Endothelial cell of umbilical vein (primary cell): ENCODE measurements around the gene EN2. TPM values are rescaled to one million over a fixed set of nuclear protein-coding genes. Genes with fewer than 3 reads are reported as not detected.

Source experiments
- BruUV-seq: library from RNA; stranded (reverse); fragments of 400-500 nt; replicated peaks from 2 replicates; lab custom pipeline; 2021; lab: Mats Ljungman, UMichigan
- CTCF ChIA-PET: fragments of 300-600, 350-600 bp; sonication (Branson Sonifier 250); formaldehyde crosslinking; loops from one replicate; lab custom pipeline; 2021; ENCODE audit warnings: antibody characterized with exemption, inconsistent platforms; lab: Charles Lee
- POLR2A ChIA-PET: fragments of 300-600, 350-600 bp; sonication (Branson Sonifier 250); formaldehyde crosslinking; loops from one replicate; lab custom pipeline; 2021; ENCODE audit warnings: antibody characterized with exemption, inconsistent platforms; lab: Charles Lee
- DNase-seq: peaks from one replicate; pipeline ENCODE4 v3.0.0-alpha.2; 2011; ENCODE audit warnings: low read depth, low spot score
- FAIRE-seq: peaks from 2 replicates; lab custom pipeline; 2011; peaks lifted over from hg19 to GRCh38; lab: Jason Lieb, UNC
- H2AFZ ChIP-seq: 2 replicates; pipeline ENCODE4 v1.6.0; 2012; ENCODE audit warnings: low read depth, low read length, control low read depth, inconsistent platforms
- H3K27ac ChIP-seq: 2 replicates; pipeline ENCODE4 v1.5.1; 2011; ENCODE audit warnings: low read depth, mild to moderate bottlenecking, control low read depth, low read length, moderate library complexity; ENCODE audit not compliant: insufficient read depth
- H3K27me3 ChIP-seq, 2 experiments: 2 replicates each; pipeline versions ENCODE4 v1.6.0 to v1.6.1; 2011; ENCODE audit warnings: low read length in 2 of 2, mixed read lengths in 1 of 2; ENCODE audit not compliant: control insufficient read depth in 2 of 2, insufficient read depth in 2 of 2
- H3K36me3 ChIP-seq, 2 experiments: 2 replicates in 1 of 2; 3 replicates in 1 of 2; pipeline ENCODE4 v1.5.1; 2011; ENCODE audit warnings: low read length in 2 of 2, mild to moderate bottlenecking in 1 of 2, moderate library complexity in 1 of 2; ENCODE audit not compliant: control insufficient read depth in 2 of 2, insufficient read depth in 2 of 2; ENCODE audit errors: extremely low read depth in 1 of 2
- H3K4me1 ChIP-seq: 3 replicates; pipeline ENCODE4 v1.5.1; 2011; ENCODE audit warnings: mild to moderate bottlenecking, low read length; ENCODE audit not compliant: control insufficient read depth, insufficient read depth; ENCODE audit errors: extremely low read depth
- H3K4me2 ChIP-seq: 2 replicates; pipeline ENCODE4 v1.6.1; 2011; ENCODE audit warnings: low read length, control low read depth, mixed read lengths; ENCODE audit not compliant: insufficient read depth
- H3K4me3 ChIP-seq, 3 experiments: fragments of 200-600 bp in 1 of 3; sonication (generic), shearing (Covaris generic) in 1 of 3; replicated peaks in 1 of 3; 2 replicates each; pipeline ENCODE4 v1.5.1; 2011 to 2016; ENCODE audit warnings: control low read depth in 3 of 3, low read length in 3 of 3, mild to moderate bottlenecking in 2 of 3, inconsistent platforms in 1 of 3, low read depth in 1 of 3, moderate library complexity in 1 of 3; ENCODE audit not compliant: insufficient read depth in 1 of 3
- H3K79me2 ChIP-seq: 2 replicates; pipeline ENCODE4 v1.6.0; 2012; ENCODE audit warnings: low read length, inconsistent platforms; ENCODE audit not compliant: control insufficient read depth, insufficient read depth
- H3K9ac ChIP-seq: replicated peaks from 2 replicates; pipeline ENCODE3; 2011; ENCODE audit warnings: low read length, control low read depth; ENCODE audit not compliant: insufficient read depth; ENCODE audit errors: extremely low read depth
- H3K9me1 ChIP-seq: replicated peaks from 3 replicates; pipeline ENCODE4 v1.6.0; 2011; ENCODE audit warnings: mild to moderate bottlenecking, low read length; ENCODE audit not compliant: control insufficient read depth, insufficient read depth; ENCODE audit errors: extremely low read depth
- H3K9me3 ChIP-seq: replicated peaks from 2 replicates; pipeline ENCODE4 v1.5.1; 2012; ENCODE audit warnings: low read length, inconsistent platforms; ENCODE audit not compliant: control insufficient read depth, insufficient read depth
- H4K20me1 ChIP-seq: replicated peaks from 2 replicates; pipeline ENCODE3; 2011; ENCODE audit warnings: mild to moderate bottlenecking, low read length; ENCODE audit not compliant: control insufficient read depth, insufficient read depth; ENCODE audit errors: extremely low read depth
- EZH2 ChIP-seq: IDR thresholded peaks from 2 replicates; pipeline ENCODE4 v1.6.1; 2012; ENCODE audit warnings: borderline replicate concordance, low read depth, mild to moderate bottlenecking, moderate library complexity, low read length, inconsistent platforms; ENCODE audit not compliant: severe bottlenecking
- FOS ChIP-seq: IDR thresholded peaks from 2 replicates; pipeline ENCODE4 v1.6.1; 2011; ENCODE audit warnings: mild to moderate bottlenecking, low read length, moderate library complexity, borderline replicate concordance; ENCODE audit not compliant: insufficient read depth
- GATA2 ChIP-seq: IDR thresholded peaks from 2 replicates; pipeline ENCODE4 v1.7.0; 2011; ENCODE audit warnings: low read depth, mild to moderate bottlenecking, moderate library complexity, mixed read lengths, low read length; ENCODE audit not compliant: insufficient read length, insufficient read depth
- JUN ChIP-seq: IDR thresholded peaks from 2 replicates; pipeline ENCODE4 v1.6.1; 2011; ENCODE audit warnings: borderline replicate concordance, low read depth; ENCODE audit not compliant: insufficient read length, insufficient read depth
- MYC ChIP-seq: IDR thresholded peaks from one replicate; pipeline ENCODE4 v1.6.1; 2011; ENCODE audit warnings: mild to moderate bottlenecking, low read depth, low read length
- POLR2A ChIP-seq: IDR thresholded peaks from 2 replicates; pipeline ENCODE4 v1.6.1; 2012; ENCODE audit warnings: low read depth, mild to moderate bottlenecking, control low read depth, low read length
- POLR2AphosphoS5 ChIP-seq: IDR thresholded peaks from 2 replicates; pipeline ENCODE4 v1.6.1; 2012; ENCODE audit warnings: low read depth, mild to moderate bottlenecking, control low read depth, low read length, moderate library complexity; ENCODE audit not compliant: insufficient read depth
- dilution Hi-C: fragments of 300-500 bp; cut with MboI; formaldehyde crosslinking; loops from one replicate; pipeline ENCODE4 v1.15.0; 2019; ENCODE audit warnings: low sequenced_read_pairs; ENCODE audit not compliant: extremely low pct_ligation_motif_present
- intact Hi-C: fragments of 100-400 bp; cut with micrococcal nuclease; formaldehyde crosslinking; loops from one replicate; pipeline ENCODE4 v1.10.0; 2022
- polyA plus RNA-seq, 4 experiments: library from polyadenylated mRNA; depleted of rRNA in 3 of 4; stranded (reverse) in 3 of 4; unstranded in 1 of 4; fragments of >200 nt; gene quantifications; 2 replicates each; pipeline versions ENCODE4 v1.2.1 to v1.2.3, GENCODE V29; 2011 to 2012; ENCODE audit warnings: missing spikeins in 1 of 4
- total RNA-seq: library from RNA; stranded (reverse); gene quantifications from 2 replicates; pipeline ENCODE4 v1.2.3, GENCODE V29; 2021
- TF ChIP-seq, protein P1 (sequence below), 2 donors: IDR thresholded peaks; 1 replicate in 1 of 2; 2 replicates in 1 of 2; pipeline ENCODE4 v1.5.1; 2011; ENCODE audit warnings: low read length in 2 of 2, mild to moderate bottlenecking in 2 of 2, moderate library complexity in 2 of 2, control low read depth in 1 of 2, inconsistent platforms in 1 of 2, low read depth in 1 of 2; ENCODE audit not compliant: insufficient read depth in 1 of 2; ENCODE audit errors: extremely low read depth in 1 of 2
- TF ChIP-seq, protein P2 (sequence below): IDR thresholded peaks from 2 replicates; pipeline ENCODE4 v1.6.1; 2011; ENCODE audit not compliant: insufficient read depth, insufficient read length

The EN2 gene
- total and polyA plus RNA-seq, 2 donors (not counting 3 experiments of a cell fraction or from before 2014, with no cell fraction given), result not detected

- Histone ChIP-seq H3K9ac (no peak overlapping the region), H3K4me1 (no peaks in the 10 kb centered on the region), H3K36me3 (no peaks in the 10 kb centered on the region), H3K4me2 (no peak overlapping the region), H2AFZ (no peak overlapping the region), H3K4me3 (no peak overlapping the region), H4K20me1 (no peaks in the 10 kb centered on the region), H3K27ac (no peak overlapping the region), H3K27me3 (peaks cover 0 to 3% of the 10 kb centered on the region in 2 experiments), H3K79me2 (no peaks in the 10 kb centered on the region), H3K9me1 (no peaks in the 10 kb centered on the region), H3K9me3 (no peaks in the 10 kb centered on the region)
- CTCF ChIA-PET, result no interaction called here
- DNase-seq (no peak), FAIRE-seq (no peak)
- POLR2A ChIA-PET, result no interaction called here
- BruUV-seq, result no TSS peak
- TF ChIP-seq, protein P1, sequence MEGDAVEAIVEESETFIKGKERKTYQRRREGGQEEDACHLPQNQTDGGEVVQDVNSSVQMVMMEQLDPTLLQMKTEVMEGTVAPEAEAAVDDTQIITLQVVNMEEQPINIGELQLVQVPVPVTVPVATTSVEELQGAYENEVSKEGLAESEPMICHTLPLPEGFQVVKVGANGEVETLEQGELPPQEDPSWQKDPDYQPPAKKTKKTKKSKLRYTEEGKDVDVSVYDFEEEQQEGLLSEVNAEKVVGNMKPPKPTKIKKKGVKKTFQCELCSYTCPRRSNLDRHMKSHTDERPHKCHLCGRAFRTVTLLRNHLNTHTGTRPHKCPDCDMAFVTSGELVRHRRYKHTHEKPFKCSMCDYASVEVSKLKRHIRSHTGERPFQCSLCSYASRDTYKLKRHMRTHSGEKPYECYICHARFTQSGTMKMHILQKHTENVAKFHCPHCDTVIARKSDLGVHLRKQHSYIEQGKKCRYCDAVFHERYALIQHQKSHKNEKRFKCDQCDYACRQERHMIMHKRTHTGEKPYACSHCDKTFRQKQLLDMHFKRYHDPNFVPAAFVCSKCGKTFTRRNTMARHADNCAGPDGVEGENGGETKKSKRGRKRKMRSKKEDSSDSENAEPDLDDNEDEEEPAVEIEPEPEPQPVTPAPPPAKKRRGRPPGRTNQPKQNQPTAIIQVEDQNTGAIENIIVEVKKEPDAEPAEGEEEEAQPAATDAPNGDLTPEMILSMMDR (IDR thresholded peaks at IDR 0.05; ENCODE audit: extremely low read depth in 1 of 2, insufficient read depth in 1 of 2, low read depth in 1 of 2, low read length in 2 of 2), result no peak
- TF ChIP-seq GATA2 (no peak), FOS (no peak), JUN (no peak), MYC (no peak), EZH2 (no peak), POLR2AphosphoS5 (no peak), POLR2A (no peak)
- TF ChIP-seq, protein P2, sequence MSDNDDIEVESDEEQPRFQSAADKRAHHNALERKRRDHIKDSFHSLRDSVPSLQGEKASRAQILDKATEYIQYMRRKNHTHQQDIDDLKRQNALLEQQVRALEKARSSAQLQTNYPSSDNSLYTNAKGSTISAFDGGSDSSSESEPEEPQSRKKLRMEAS, result no peak
- dilution Hi-C loops (no loop called here), intact Hi-C loops (no loop called here)
Observed at GRCh38 chr7:155483868-155484325, 26.0 kb downstream of the EN2 start.
